Caco-2 (cell line): ENCODE results near the gene LKAAEAR1. TPM values are rescaled to one million over a fixed set of nuclear protein-coding genes. Genes with fewer than 3 reads are reported as not detected.
A peak's percentile ranks its signal among the peaks of the same experiment; 100 is the strongest.

ENCODE experiments used
- Bru-seq: library from RNA; stranded (reverse); fragments of 400-500 nt; gene quantifications from one replicate; lab custom pipeline; 2021; lab: Mats Ljungman, UMichigan
- BruChase-seq, 2 experiments: library from RNA; stranded (reverse); fragments of 400-500 nt; gene quantifications; one replicate each; lab custom pipeline; 2021; lab: Mats Ljungman, UMichigan
- BruUV-seq: library from RNA; stranded (reverse); fragments of 400-500 nt; replicated peaks from 2 replicates; lab custom pipeline; 2021; lab: Mats Ljungman, UMichigan
- CTCF ChIA-PET: fragments of 300-600 bp; sonication (Branson Sonifier 250); formaldehyde crosslinking; loops from one replicate; lab custom pipeline; 2022; ENCODE audit warnings: antibody characterized with exemption; lab: Charles Lee
- POLR2A ChIA-PET: fragments of 300-600 bp; sonication (Branson Sonifier 250); formaldehyde crosslinking; loops from one replicate; lab custom pipeline; 2022; ENCODE audit warnings: antibody characterized with exemption; lab: Charles Lee
- DNase-seq, 2 experiments: peaks; one replicate each; pipeline versions ENCODE4 v3.0.0 to v3.0.0-alpha.2; 2020 to 2022
- H3K27me3 ChIP-seq: replicated peaks from 2 replicates; pipeline ENCODE4 v1.6.0; 2011; ENCODE audit warnings: low read length; ENCODE audit not compliant: control insufficient read depth, insufficient read depth
- H3K36me3 ChIP-seq: 2 replicates; pipeline ENCODE4 v1.5.1; 2011; ENCODE audit warnings: low read length; ENCODE audit not compliant: control insufficient read depth, insufficient read depth
- H3K4me1 ChIP-seq: fragments of 250-450 bp; sonication (Bioruptor Pico); 2 replicates; pipeline ENCODE4 v1.5.1; 2020; ENCODE audit warnings: mild to moderate bottlenecking
- H3K4me3 ChIP-seq: 2 replicates; pipeline ENCODE4 v1.5.1; 2011; ENCODE audit warnings: low read depth, mild to moderate bottlenecking, control low read depth, low read length
- H3K9me3 ChIP-seq: fragments of 250-450 bp; sonication (Bioruptor Pico); 2 replicates; pipeline ENCODE4 v1.5.1; 2020; ENCODE audit warnings: mild to moderate bottlenecking, moderate library complexity
- H3K27ac Mint-ChIP-seq: one replicate; pipeline ENCODE4 v1.8.0; 2022; ENCODE audit warnings: mixed read lengths; ENCODE audit not compliant: unreplicated experiment
- H3K27me3 Mint-ChIP-seq: one replicate; pipeline ENCODE4 v1.8.0; 2022; ENCODE audit warnings: mixed read lengths; ENCODE audit not compliant: insufficient read depth, unreplicated experiment
- H3K36me3 Mint-ChIP-seq: one replicate; pipeline ENCODE4 v1.8.0; 2022; ENCODE audit warnings: mild to moderate bottlenecking, mixed read lengths; ENCODE audit not compliant: insufficient read depth, unreplicated experiment
- H3K4me1 Mint-ChIP-seq: one replicate; pipeline ENCODE4 v1.8.0; 2022; ENCODE audit warnings: low read depth, mixed read lengths; ENCODE audit not compliant: unreplicated experiment
- H3K4me3 Mint-ChIP-seq: one replicate; pipeline ENCODE4 v1.8.0; 2022; ENCODE audit warnings: mild to moderate bottlenecking, moderate library complexity, mixed read lengths; ENCODE audit not compliant: unreplicated experiment
- H3K9me3 Mint-ChIP-seq: one replicate; pipeline ENCODE4 v1.8.0; 2022; ENCODE audit warnings: mixed read lengths; ENCODE audit not compliant: unreplicated experiment
- intact Hi-C: fragments of 100-400 bp; cut with micrococcal nuclease; formaldehyde crosslinking; loops from one replicate; pipeline ENCODE4 v1.10.0; 2022; ENCODE audit not compliant: unreplicated experiment
- long read RNA-seq: library from polyadenylated mRNA; stranded (forward); transcript quantifications from one replicate; pipeline ENCODE4 v2.0.0, GENCODE V29; 2022
- total RNA-seq: library from RNA; stranded (reverse); gene quantifications from 2 replicates; pipeline ENCODE4 v1.2.3, GENCODE V29; 2022
- TF ChIP-seq, protein P1 (sequence below), 2 experiments: fragments of 200-600 bp in 1 of 2; IDR thresholded peaks; 1 replicate in 1 of 2; 2 replicates in 1 of 2; pipeline versions ENCODE4 v1.5.1 to v1.8.0; 2011 to 2022; ENCODE audit warnings: antibody characterized with exemption in 1 of 2, control low read depth in 1 of 2, inconsistent platforms in 1 of 2, low read depth in 1 of 2, low read length in 1 of 2, mild to moderate bottlenecking in 1 of 2, moderate library complexity in 1 of 2; ENCODE audit not compliant: insufficient read depth in 1 of 2, severe bottlenecking in 1 of 2, unreplicated experiment in 1 of 2

LKAAEAR1 gene, protein sequence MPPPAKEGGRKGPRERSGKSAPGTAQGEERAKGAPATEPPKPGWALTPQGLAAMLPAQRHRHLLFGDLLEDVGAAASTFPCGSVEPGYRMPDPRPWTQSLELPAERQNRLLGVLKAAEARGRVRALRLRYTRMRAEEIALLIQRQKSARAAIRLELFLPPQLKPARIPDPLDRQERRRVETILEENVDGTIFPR
- total RNA-seq (not detected in 2 replicates), Bru-seq, nascent RNA (not detected), BruChase-seq, experiment 1, labeled RNA remaining after a 2-hour chase (not detected), BruChase-seq, experiment 2, labeled RNA remaining after a 6-hour chase (not detected)
- long read RNA-seq, partial matches to known transcripts = 0 of 1 reads
- long read RNA-seq, other reads (novel, unspliced or antisense) = 0 of 1 reads

DNA sequence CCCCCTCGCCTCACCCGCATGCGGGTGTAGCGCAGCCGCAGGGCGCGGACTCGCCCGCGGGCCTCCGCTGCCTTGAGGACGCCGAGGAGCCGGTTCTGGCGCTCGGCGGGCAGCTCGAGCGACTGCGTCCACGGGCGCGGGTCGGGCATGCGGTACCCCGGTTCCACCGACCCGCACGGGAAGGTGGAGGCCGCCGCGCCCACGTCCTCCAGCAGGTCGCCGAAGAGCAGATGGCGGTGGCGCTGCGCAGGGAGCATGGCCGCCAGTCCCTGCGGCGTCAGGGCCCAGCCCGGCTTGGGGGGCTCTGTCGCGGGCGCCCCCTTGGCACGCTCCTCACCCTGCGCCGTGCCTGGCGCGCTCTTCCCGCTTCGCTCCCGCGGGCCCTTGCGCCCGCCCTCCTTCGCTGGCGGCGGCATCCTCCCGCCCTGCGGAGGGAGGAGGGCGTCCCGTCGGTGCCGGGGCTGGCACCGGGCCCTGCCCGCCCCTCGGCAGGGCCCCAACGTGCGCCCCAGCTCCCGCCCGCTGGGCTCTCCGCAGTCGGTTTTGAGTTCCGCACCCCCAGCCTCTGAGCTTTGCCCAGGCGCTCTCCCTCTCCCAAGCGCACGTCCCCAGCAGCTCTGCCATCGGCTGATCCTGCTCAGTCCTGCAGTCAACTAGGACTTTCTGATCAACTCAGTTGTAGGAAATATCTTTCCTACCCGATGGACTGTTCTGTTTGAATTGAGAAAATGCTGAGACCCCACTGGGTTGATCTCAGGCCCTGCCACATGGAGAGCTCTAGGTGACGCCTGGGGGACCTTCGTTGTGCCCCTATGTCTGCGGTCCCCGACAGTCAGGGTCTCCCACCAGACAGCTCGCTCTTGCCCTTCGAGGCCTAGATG, at the start of gene LKAAEAR1:
TSS of gene LKAAEAR1 (minus strand) at position 595 of the 881 bp plus-strand sequence. CDS start at position 416, 179 bp downstream.
- Mint-ChIP-seq H3K36me3 (peaks cover 12% of the 10 kb centered on the region), H3K27ac (no peak within 1 kb of the TSS), H3K4me1 (peaks cover 18% of the 10 kb centered on the region), H3K9me3 (no peaks in the 10 kb centered on the region), H3K4me3 (peak within 1 kb of the TSS; percentile 85), H3K27me3 (peaks cover 24% of the 10 kb centered on the region)
- Histone ChIP-seq H3K9me3 (no peaks in the 10 kb centered on the region), H3K4me1 (peaks cover 25% of the 10 kb centered on the region), H3K36me3 (no peaks in the 10 kb centered on the region), H3K4me3 (peak within 1 kb of the TSS; percentile 63), H3K27me3 (peaks cover 4% of the 10 kb centered on the region)
- DNase-seq = no peak
- TF ChIP-seq, protein P1, sequence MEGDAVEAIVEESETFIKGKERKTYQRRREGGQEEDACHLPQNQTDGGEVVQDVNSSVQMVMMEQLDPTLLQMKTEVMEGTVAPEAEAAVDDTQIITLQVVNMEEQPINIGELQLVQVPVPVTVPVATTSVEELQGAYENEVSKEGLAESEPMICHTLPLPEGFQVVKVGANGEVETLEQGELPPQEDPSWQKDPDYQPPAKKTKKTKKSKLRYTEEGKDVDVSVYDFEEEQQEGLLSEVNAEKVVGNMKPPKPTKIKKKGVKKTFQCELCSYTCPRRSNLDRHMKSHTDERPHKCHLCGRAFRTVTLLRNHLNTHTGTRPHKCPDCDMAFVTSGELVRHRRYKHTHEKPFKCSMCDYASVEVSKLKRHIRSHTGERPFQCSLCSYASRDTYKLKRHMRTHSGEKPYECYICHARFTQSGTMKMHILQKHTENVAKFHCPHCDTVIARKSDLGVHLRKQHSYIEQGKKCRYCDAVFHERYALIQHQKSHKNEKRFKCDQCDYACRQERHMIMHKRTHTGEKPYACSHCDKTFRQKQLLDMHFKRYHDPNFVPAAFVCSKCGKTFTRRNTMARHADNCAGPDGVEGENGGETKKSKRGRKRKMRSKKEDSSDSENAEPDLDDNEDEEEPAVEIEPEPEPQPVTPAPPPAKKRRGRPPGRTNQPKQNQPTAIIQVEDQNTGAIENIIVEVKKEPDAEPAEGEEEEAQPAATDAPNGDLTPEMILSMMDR (IDR thresholded peaks at IDR 0.05; ENCODE audit: insufficient read depth in 1 of 2, low read depth in 1 of 2, low read length in 1 of 2, severe bottlenecking in 1 of 2, unreplicated experiment in 1 of 2) = no peak
- CTCF ChIA-PET = interaction anchor here (0.6 to 3.8 kb wide), 25 partner anchors 9 to 587 kb away, joined by 3 to 49 read pairs (median 4); partner anchors contain the start of genes PCMTD2, PRPF6, SAMD10 and TCEA2
- intact Hi-C loops = loop anchor here (1.0 kb wide), 1 partner anchor 36 kb away; no protein-coding TSS in a partner anchor
- BruUV-seq = no TSS peak
- POLR2A ChIA-PET = interaction anchor here (0.8 kb wide), 1 partner anchor 21 kb away, joined by 3 read pairs; the partner anchor contains the start of gene TCEA2

DNA sequence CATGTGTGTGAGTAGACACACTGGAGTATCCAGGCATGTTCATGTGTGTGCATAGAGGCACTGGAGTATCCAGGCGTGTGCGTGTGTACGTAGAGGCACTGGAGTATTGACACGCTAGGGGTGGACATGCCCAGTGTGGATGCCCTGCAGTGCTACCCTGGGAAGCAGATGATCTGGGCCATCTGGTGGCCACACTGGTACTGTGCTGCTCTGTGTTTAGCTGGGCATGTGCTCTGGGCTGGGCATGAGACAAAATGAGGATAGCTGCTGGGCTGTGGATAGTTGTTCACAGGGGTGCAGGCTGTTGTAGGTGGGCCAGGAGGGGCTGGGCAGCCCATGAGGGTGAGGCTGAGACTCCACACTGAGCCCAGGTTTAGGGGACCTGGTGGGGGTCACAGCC, 47.2 kb upstream of the LKAAEAR1 start:
- Mint-ChIP-seq H3K36me3 (no peaks in the 10 kb centered on the region), H3K27ac (no peak overlapping the region), H3K27me3 (peaks cover 15% of the 10 kb centered on the region), H3K4me1 (no peaks in the 10 kb centered on the region), H3K9me3 (no peaks in the 10 kb centered on the region), H3K4me3 (no peak overlapping the region)
- DNase-seq = peak in 1 of 2 experiments; percentile 56
- no TSS peak for BruUV-seq
- TF ChIP-seq, protein P1 (IDR thresholded peaks at IDR 0.05; ENCODE audit: insufficient read depth in 1 of 2, low read depth in 1 of 2, low read length in 1 of 2, severe bottlenecking in 1 of 2, unreplicated experiment in 1 of 2) = peak; percentile 46 to 57
- H3K36me3 ChIP-seq = no peaks in the 10 kb centered on the region
- intact Hi-C loops = no loop called here
- H3K4me1 ChIP-seq = no peaks in the 10 kb centered on the region
- POLR2A ChIA-PET = no interaction called here
- no peak overlapping the region for H3K4me3 ChIP-seq
- H3K27me3 ChIP-seq = 0 out of 2 replicates have a peak, but pooled peaks cover 1% of the 10 kb centered on the region
- CTCF ChIA-PET = interaction anchor here (0.5 to 1.0 kb wide), 2 partner anchors 93 to 141 kb away, joined by 3 to 5 read pairs; no protein-coding TSS in a partner anchor
- H3K9me3 ChIP-seq = peaks cover 9% of the 10 kb centered on the region

DNA sequence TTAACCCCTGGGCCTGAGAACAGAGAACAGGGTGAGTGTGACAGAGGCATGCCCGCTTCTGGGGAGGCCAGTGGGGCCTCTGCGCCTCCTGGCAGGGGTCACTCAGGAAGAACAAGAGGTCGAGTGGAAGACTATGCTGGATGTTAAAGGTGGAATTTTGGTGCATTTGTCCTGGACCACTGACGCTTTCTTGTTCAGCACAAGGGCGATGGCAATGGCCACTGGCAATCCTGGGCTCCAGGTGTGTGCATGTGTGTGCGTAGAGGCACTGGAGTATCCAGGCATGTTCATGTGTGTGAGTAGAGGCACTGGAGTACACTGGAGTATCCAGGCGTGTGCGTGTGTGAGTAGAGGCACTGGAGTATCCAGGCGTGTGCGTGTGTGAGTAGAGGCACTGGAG, 46.7 kb upstream of the LKAAEAR1 start:
- BruUV-seq = no TSS peak
- Histone ChIP-seq H3K36me3 (no peaks in the 10 kb centered on the region), H3K27me3 (0 out of 2 replicates have a peak, but pooled peaks cover 1% of the 10 kb centered on the region), H3K4me1 (no peaks in the 10 kb centered on the region), H3K9me3 (peaks cover 9% of the 10 kb centered on the region), H3K4me3 (no peak overlapping the region)
- DNase-seq = peak in 1 of 2 experiments; percentile 37
- H3K36me3 Mint-ChIP-seq = no peaks in the 10 kb centered on the region
- peaks cover 11% of the 10 kb centered on the region for H3K27me3 Mint-ChIP-seq
- H3K27ac Mint-ChIP-seq = no peak overlapping the region
- TF ChIP-seq, protein P1 (IDR thresholded peaks at IDR 0.05; ENCODE audit: insufficient read depth in 1 of 2, low read depth in 1 of 2, low read length in 1 of 2, severe bottlenecking in 1 of 2, unreplicated experiment in 1 of 2) = no peak
- no peak overlapping the region for H3K4me3 Mint-ChIP-seq
- intact Hi-C loops = no loop called here
- H3K4me1 Mint-ChIP-seq = no peaks in the 10 kb centered on the region
- ChIA-PET POLR2A (no interaction called here), CTCF (interaction anchor here (1.0 kb wide), 1 partner anchor 93 kb away, joined by 5 read pairs; no protein-coding TSS in a partner anchor)
- H3K9me3 Mint-ChIP-seq = no peaks in the 10 kb centered on the region
